H9 (cell line): ENCODE data around the gene MCU. TPM values are rescaled to one million over a fixed set of nuclear protein-coding genes. Genes with fewer than 3 reads are reported as not detected.

Experiments used
- DNase-seq: peaks from one replicate; pipeline ENCODE4 v3.0.0-alpha.2; 2017
- H2AFZ ChIP-seq: one replicate; pipeline ENCODE4 v1.6.1; 2013; ENCODE audit warnings: mild to moderate bottlenecking, low read length, control low read depth, moderate library complexity
- H2AK5ac ChIP-seq: 2 replicates; pipeline ENCODE4 v1.6.1; 2013; ENCODE audit warnings: low read length, control low read depth, mixed read lengths; ENCODE audit not compliant: insufficient read length
- H2BK120ac ChIP-seq: one replicate; pipeline ENCODE4 v1.6.1; 2013; ENCODE audit warnings: low read depth, mild to moderate bottlenecking, low read length, control low read depth, inconsistent platforms; ENCODE audit not compliant: poor library complexity, severe bottlenecking
- H2BK12ac ChIP-seq: 2 replicates; pipeline ENCODE4 v1.6.1; 2013; ENCODE audit warnings: low read length, control low read depth, mixed read lengths, low read depth; ENCODE audit not compliant: insufficient read length
- H2BK15ac ChIP-seq: 2 replicates; pipeline ENCODE4 v1.6.1; 2013; ENCODE audit warnings: low read depth, low read length, control low read depth
- H2BK20ac ChIP-seq: one replicate; pipeline ENCODE4 v1.6.1; 2013; ENCODE audit warnings: low read depth, mild to moderate bottlenecking, low read length, control low read depth, inconsistent platforms; ENCODE audit not compliant: poor library complexity, severe bottlenecking
- H2BK5ac ChIP-seq: 2 replicates; pipeline ENCODE4 v1.6.1; 2013; ENCODE audit warnings: low read length, control low read depth, mixed read lengths; ENCODE audit not compliant: insufficient read length
- H3K14ac ChIP-seq: 2 replicates; pipeline ENCODE4 v1.6.1; 2013; ENCODE audit warnings: low read length, control low read depth; ENCODE audit not compliant: insufficient read depth
- H3K18ac ChIP-seq: 2 replicates; pipeline ENCODE4 v1.6.1; 2013; ENCODE audit warnings: low read depth, mild to moderate bottlenecking, mixed read lengths, low read length, control low read depth; ENCODE audit not compliant: insufficient read length
- H3K23ac ChIP-seq: 2 replicates; pipeline ENCODE4 v1.6.1; 2013; ENCODE audit warnings: low read length, control low read depth, mixed read lengths, low read depth; ENCODE audit not compliant: insufficient read length
- H3K23me2 ChIP-seq: 2 replicates; pipeline ENCODE4 v1.6.1; 2013; ENCODE audit warnings: low read depth, mild to moderate bottlenecking, mixed read lengths, low read length, control low read depth; ENCODE audit not compliant: insufficient read length, poor library complexity, severe bottlenecking
- H3K27ac ChIP-seq: 2 replicates; pipeline ENCODE4 v1.5.1; 2013; ENCODE audit warnings: low read length, control low read depth, mixed read lengths, low read depth; ENCODE audit not compliant: insufficient read length
- H3K27me3 ChIP-seq: 2 replicates; pipeline ENCODE4 v1.6.1; 2013; ENCODE audit warnings: low read length, control low read depth, inconsistent platforms; ENCODE audit not compliant: insufficient read depth
- H3K4ac ChIP-seq: 2 replicates; pipeline ENCODE4 v1.6.1; 2013; ENCODE audit warnings: low read depth, mild to moderate bottlenecking, control low read depth, inconsistent platforms, low read length, moderate library complexity
- H3K4me1 ChIP-seq: 2 replicates; pipeline ENCODE4 v1.6.1; 2013; ENCODE audit warnings: low read length, control low read depth, inconsistent platforms; ENCODE audit not compliant: insufficient read depth
- H3K4me2 ChIP-seq: 2 replicates; pipeline ENCODE4 v1.6.1; 2013; ENCODE audit warnings: low read length, control low read depth, mixed read lengths; ENCODE audit not compliant: insufficient read length, insufficient read depth
- H3K56ac ChIP-seq: 2 replicates; pipeline ENCODE4 v1.6.1; 2013; ENCODE audit warnings: low read depth, mild to moderate bottlenecking, mixed read lengths, low read length, control low read depth; ENCODE audit not compliant: insufficient read length
- H3K79me1 ChIP-seq: 2 replicates; pipeline ENCODE4 v1.6.1; 2013; ENCODE audit warnings: low read depth, mild to moderate bottlenecking, moderate library complexity, low read length, control low read depth, inconsistent platforms; ENCODE audit not compliant: insufficient read depth, poor library complexity, severe bottlenecking
- H3K79me2 ChIP-seq: 2 replicates; pipeline ENCODE4 v1.6.1; 2013; ENCODE audit warnings: low read length, control low read depth, inconsistent platforms; ENCODE audit not compliant: insufficient read depth
- H3K9ac ChIP-seq: 2 replicates; pipeline ENCODE4 v1.6.1; 2013; ENCODE audit warnings: low read length, control low read depth, mixed read lengths; ENCODE audit not compliant: insufficient read length; ENCODE audit errors: extremely low read depth
- H3K9me3 ChIP-seq: one replicate; pipeline ENCODE4 v1.6.1; 2013; ENCODE audit warnings: low read depth, low read length, inconsistent platforms; ENCODE audit not compliant: control insufficient read depth
- H3T11ph ChIP-seq: one replicate; pipeline ENCODE4 v1.6.1; 2013; ENCODE audit warnings: mild to moderate bottlenecking, low read length, control low read depth, inconsistent platforms
- H4K20me1 ChIP-seq: one replicate; pipeline ENCODE4 v1.6.1; 2013; ENCODE audit not compliant: control insufficient read depth, insufficient read length, insufficient read depth
- H4K5ac ChIP-seq: 2 replicates; pipeline ENCODE4 v1.6.1; 2013; ENCODE audit warnings: low read depth, mild to moderate bottlenecking, mixed read lengths, low read length, control low read depth; ENCODE audit not compliant: insufficient read length
- H4K8ac ChIP-seq: replicated peaks from 2 replicates; pipeline ENCODE4 v1.6.1; 2013; ENCODE audit warnings: low read length, control low read depth, mixed read lengths, low read depth; ENCODE audit not compliant: insufficient read length
- H4K91ac ChIP-seq: 2 replicates; pipeline ENCODE4 v1.6.1; 2013; ENCODE audit warnings: low read depth, mild to moderate bottlenecking, moderate library complexity, mixed read lengths, low read length, control low read depth; ENCODE audit not compliant: insufficient read length
- H3K27ac Mint-ChIP-seq, 3 experiments: 2 replicates in 2 of 3; 3 replicates in 1 of 3; pipeline ENCODE4 v1.8.0; 2020 to 2021; ENCODE audit warnings: mixed read lengths in 3 of 3, mild to moderate bottlenecking in 1 of 3, moderate library complexity in 1 of 3
- H3K27me3 Mint-ChIP-seq: 2 replicates; pipeline ENCODE4 v1.8.0; 2021; ENCODE audit warnings: low read depth, mild to moderate bottlenecking, moderate library complexity, mixed read lengths
- H3K36me3 Mint-ChIP-seq, 3 experiments: 2 replicates in 2 of 3; 3 replicates in 1 of 3; pipeline ENCODE4 v1.8.0; 2020 to 2021; ENCODE audit warnings: low read depth in 3 of 3, mixed read lengths in 3 of 3; ENCODE audit not compliant: insufficient read depth in 1 of 3
- H3K4me1 Mint-ChIP-seq, 2 experiments: 2 replicates each; pipeline ENCODE4 v1.8.0; 2020; ENCODE audit warnings: mixed read lengths in 2 of 2
- H3K4me3 Mint-ChIP-seq, 2 experiments: 2 replicates in 1 of 2; 3 replicates in 1 of 2; pipeline ENCODE4 v1.8.0; 2020 to 2021; ENCODE audit warnings: mild to moderate bottlenecking in 2 of 2, mixed read lengths in 2 of 2, moderate library complexity in 1 of 2
- H3K9me3 Mint-ChIP-seq, 2 experiments: 2 replicates in 1 of 2; 3 replicates in 1 of 2; pipeline ENCODE4 v1.8.0; 2020; ENCODE audit warnings: mild to moderate bottlenecking in 2 of 2, mixed read lengths in 2 of 2, moderate library complexity in 1 of 2
- CTCF ChIP-seq: fragments of 200-600 bp; sonication (generic); conservative IDR thresholded peaks from 3 replicates; pipeline ENCODE4 v1.8.0; 2021; ENCODE audit warnings: antibody characterized with exemption, mild to moderate bottlenecking
- WGBS: extraction: QIAGEN DNeasy Blood & Tissue Kit; methylation state at CpG from one replicate; pipeline ENCODE4 v1.1.7; 2013; ENCODE audit warnings: missing lambda C conversion rate, low lambda C conversion rate, mixed read lengths; ENCODE audit not compliant: insufficient read length; ENCODE audit errors: extremely low coverage; 5-methylcytosine and 5-hydroxymethylcytosine counted together
- total RNA-seq: library from RNA; stranded (reverse); gene quantifications from 2 replicates; pipeline ENCODE4 v1.2.1, GENCODE V29; 2021

Gene MCU
- total RNA-seq, 1 experiment from 2014 or later: 36.6 TPM

GRCh38 chr10:72704117-72704516, 12.2 kb downstream of the MCU start:
- no peak for TF ChIP-seq CTCF
- H3K79me2 ChIP-seq: peaks cover 12% of the 10 kb centered on the region; the same call in 1 of the 2 replicates

More at GRCh38 chr10:72704117-72704516, 12.2 kb downstream of the MCU start:
- no peak for DNase-seq
- H3K4me2 ChIP-seq: no peak overlapping the region
- H4K5ac ChIP-seq: no peak overlapping the region
- H3K9ac ChIP-seq: no peak overlapping the region
- no peaks in the 10 kb centered on the region for H4K20me1 ChIP-seq
- H3K27ac ChIP-seq: no peak overlapping the region
- no peak overlapping the region for H2AFZ ChIP-seq
- no peak overlapping the region for H3K4ac ChIP-seq
- H3K9me3 ChIP-seq: no peaks in the 10 kb centered on the region
- Mint-ChIP-seq H3K27ac (peak overlapping the region; percentile 53 to 84 (median 70); a peak in 6 of 7 replicates), H3K27me3 (no peaks in the 10 kb centered on the region), H3K36me3 (peaks cover 0 to 4% (median 0%) of the 10 kb centered on the region in 3 experiments; a peak in 1 of 7 replicates), H3K4me1 (peaks cover 0 to 2% of the 10 kb centered on the region in 2 experiments; a peak in 2 of 4 replicates), H3K4me3 (no peak overlapping the region), H3K9me3 (no peaks in the 10 kb centered on the region)
- no peak overlapping the region for H4K91ac ChIP-seq
- no peak overlapping the region for H2BK5ac ChIP-seq
- H3K79me1 ChIP-seq: peaks cover 8% of the 10 kb centered on the region
- no peak overlapping the region for H3K18ac ChIP-seq
- no peak overlapping the region for H3K23ac ChIP-seq
- no CpG with 5 or more reads among the region's 4 CpGs for WGBS
- no peak overlapping the region for H2BK20ac ChIP-seq
- no peak overlapping the region for H3K14ac ChIP-seq
- no peak overlapping the region for H2BK120ac ChIP-seq
- no peaks in the 10 kb centered on the region for H3K27me3 ChIP-seq
- H2BK12ac ChIP-seq: no peak overlapping the region
- H2BK15ac ChIP-seq: no peak overlapping the region
- H3K23me2 ChIP-seq: no peaks in the 10 kb centered on the region
- H3T11ph ChIP-seq: no peak overlapping the region
- H3K56ac ChIP-seq: no peak overlapping the region
- no peaks in the 10 kb centered on the region for H3K4me1 ChIP-seq
- no peak overlapping the region for H4K8ac ChIP-seq
- no peak overlapping the region for H2AK5ac ChIP-seq
